GM18505 (cell line): ENCODE results near the gene ADK.

Experiments
- ATAC-seq: cut with Tn5 transposase; IDR thresholded peaks from one replicate; pipeline ENCODE4 v1.9.1; 2021; ENCODE audit not compliant: unreplicated experiment
- POLR2A ChIP-seq: IDR thresholded peaks from 4 replicates; pipeline ENCODE4 v1.6.1; 2011; ENCODE audit warnings: borderline replicate concordance; ENCODE audit not compliant: insufficient read depth, insufficient read length; ENCODE audit errors: extremely low read depth

ADK gene

DNA sequence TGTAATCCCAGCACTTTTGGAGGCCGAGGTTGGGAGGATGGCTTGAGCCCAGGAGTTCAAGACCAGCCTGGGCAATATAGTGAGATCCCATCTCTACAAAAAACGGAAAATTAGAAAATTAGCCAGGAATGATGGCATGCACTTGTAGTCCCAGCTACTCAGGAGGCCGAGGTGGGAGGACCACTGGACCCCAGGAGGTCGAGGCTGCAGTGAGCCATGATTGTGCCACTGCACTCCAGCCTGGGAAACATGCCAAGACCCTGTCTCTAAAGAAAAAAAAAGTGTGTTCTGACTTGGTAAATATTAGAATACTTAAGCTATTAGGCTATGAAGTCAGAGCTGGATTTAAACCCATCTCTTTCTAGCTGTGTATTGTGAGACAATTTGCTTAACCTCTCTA is 594.4 kb downstream of the ADK start:
- no peak for TF ChIP-seq POLR2A
- ATAC-seq = no peak

DNA sequence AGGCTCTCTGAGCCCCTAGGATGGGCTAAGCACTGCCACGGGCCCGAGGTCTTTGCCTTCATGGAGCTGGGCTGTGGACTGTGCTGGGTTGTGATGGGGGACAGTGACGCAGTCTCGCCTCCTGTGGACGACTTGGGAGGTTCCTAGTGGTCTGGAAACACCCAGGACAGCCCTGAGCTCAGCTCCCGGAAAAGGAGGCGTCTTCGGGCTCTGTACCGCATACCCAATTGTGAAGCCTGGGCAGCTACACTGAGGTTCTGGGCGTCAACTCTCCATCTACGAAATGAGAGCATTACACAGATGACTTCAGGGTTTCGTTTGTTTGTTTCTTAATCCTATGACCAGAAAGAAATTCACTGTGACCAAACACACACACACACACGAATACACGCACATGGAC is 595.8 kb downstream of the ADK start:
- TF ChIP-seq POLR2A = no peak
- ATAC-seq = no peak

DNA sequence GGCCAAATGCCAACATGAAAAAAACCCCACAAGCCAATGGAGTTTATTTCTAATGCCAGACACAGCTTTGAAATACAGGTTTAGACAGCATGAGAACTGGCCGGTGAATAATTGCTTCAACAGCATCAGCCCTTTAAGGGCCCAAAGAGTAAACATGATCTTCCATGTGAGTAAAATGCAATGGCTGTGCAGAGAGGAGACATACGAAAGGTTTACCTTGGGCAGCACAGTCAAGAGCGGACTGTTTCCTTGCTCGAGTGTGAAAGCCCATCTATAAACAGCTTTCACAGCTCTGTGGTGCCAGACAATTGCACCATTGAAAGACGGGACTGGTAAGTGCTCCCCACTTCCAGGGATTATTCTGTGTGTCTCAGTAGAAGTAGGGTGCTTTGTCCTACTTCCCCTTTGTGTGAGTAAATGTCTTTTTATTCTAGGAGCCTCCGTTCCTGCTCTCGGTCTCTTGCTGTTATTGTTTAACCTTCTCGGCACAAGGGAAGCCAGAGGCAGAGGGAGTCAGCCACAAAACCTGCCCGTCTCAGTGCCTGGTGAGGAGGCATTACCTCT is 597.5 kb downstream of the ADK start:
- no peak for TF ChIP-seq POLR2A
- no peak for ATAC-seq

DNA sequence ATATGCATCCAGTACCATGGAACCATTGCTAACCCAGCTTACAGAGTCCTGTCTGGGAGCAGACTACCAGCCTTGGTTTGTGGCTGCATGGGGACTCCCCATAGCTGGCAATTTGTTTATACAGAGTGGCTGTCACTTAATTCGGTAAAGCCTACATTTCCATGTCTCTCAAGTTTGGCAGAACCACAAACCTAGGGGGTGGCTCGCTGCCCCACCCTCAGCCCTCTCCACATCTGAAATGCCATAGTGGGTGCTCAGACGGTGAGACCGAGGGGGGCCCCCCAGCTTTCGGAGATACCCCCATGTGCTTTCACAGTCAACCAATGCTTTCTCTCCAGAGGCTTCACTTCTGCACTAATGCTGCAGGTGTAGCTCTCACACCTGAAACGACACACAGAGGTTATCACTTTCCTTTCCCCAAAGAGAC is 599.8 kb downstream of the ADK start:
- no peak for TF ChIP-seq POLR2A
- no peak for ATAC-seq

DNA sequence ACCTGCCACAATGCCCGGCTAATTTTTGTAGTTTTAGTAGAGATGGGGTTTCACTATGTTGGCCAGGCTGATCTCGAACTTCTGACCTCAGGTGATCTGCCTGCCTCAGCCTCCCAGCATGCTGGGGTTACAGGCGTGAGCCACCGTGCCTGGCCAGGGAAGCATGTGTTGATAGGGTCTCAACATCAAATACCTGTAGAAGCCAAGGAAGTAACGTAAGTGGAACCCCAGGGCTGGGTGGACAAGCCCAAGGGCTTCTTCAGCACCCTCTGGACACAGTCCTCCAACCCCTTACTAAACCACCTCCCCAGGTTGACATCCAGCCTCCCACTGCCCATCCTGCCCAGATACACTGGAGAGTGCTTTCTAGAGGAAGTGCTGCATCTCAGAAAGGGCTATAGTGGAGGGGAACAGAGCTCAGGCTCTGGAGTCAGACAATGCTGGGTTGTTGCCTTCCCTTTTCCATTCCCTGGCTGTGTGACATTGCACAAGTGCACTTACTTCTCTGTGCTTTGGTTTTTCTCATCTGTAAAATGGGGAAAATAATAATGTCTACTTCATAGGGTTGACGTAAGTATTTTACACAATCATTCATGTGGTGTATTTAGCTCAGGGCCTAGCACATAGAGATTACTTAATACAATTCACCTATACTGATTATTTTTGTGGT is 601.5 kb downstream of the ADK start:
- ATAC-seq = no peak
- no peak for TF ChIP-seq POLR2A

DNA sequence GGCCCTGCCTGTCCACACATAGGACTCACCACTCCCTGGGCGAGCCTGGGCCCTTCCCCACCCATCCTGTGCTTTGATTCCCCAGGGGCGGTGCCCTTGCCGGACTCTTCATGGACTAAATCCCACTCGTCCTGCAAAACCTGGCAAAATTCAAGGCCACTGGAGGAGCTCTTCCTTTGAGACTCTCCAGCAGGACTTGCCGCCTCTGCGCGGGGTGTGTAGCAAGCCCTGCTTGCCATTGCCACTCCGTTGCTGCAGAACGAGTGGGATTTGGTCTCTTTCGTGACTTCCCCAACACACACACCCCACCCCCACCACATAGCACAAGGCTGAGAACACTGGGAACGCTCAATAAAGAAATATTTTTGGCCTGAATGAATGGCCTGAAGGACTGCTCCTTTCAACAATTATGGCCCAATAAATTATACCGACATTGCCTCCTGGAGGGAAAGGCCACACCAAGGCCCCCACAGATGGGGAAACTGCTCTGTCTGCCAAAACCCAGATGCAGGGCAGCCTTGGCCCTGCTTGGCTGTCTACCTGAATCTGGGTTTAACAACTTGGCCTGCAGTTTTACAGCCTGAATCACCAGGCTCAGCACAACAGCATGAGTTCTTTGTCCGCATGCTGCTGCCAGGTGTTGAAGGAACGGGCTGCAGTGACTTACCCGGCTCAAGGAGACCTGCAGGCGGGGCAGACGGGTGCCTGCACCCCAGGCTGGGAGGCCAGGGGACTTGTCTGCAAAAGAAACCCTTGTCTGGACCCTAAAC is 602.6 kb downstream of the ADK start:
- no peak for TF ChIP-seq POLR2A
- no peak for ATAC-seq

DNA sequence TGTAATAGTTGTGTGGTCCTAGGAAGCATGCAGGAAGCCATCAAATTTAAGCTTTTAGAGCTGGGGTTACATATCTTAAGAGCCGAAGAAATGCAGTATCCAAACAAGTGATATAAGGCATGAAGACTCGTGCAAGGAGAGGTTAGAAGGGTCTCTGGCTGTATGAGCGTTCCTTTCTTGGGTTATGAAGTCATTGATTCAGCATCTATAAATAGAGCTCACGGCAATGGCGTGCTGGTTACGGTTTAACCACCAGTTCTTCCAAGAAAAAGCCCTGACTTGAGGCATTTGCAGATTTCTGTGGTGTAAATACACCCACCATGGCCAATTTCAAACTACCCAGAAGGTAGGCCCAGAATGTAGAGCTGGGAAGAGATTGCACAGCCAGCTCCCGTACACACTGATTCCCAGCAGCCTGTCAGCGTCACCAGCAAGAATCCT is 603.4 kb downstream of the ADK start:
- TF ChIP-seq POLR2A = no peak
- no peak for ATAC-seq

DNA sequence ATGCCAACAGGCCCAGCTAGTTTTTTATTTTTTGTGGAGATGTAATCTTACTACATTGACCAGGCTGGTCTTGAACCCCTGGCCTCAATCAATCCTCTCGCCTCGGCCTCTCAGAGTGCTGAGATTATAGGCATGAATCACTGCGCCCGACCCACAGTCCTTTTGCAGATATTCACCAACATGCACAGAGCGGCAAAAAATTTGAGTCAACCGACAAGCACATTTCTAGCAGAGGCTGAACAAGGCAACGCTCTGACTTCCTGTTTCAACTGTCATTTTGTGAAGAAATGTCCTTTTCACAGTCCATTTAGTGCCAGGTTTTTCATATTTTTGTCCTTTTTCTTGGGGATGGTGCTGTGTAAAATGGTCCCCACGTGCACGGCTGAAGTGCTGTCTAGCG is 604.3 kb downstream of the ADK start:
- no peak for TF ChIP-seq POLR2A
- ATAC-seq = no peak
